HG03575 (cell line): Measurements from ENCODE around the gene TM4SF20.

Experiments
- ATAC-seq: cut with Tn5 transposase; IDR thresholded peaks from one replicate; pipeline ENCODE4 v1.9.1; 2021; ENCODE audit not compliant: unreplicated experiment, insufficient number of reproducible peaks, low FRiP score; ENCODE audit errors: extremely low read depth

The TM4SF20 gene

GRCh38 chr2:227379095-227379494 is at the start of gene TM4SF20:
Gene TM4SF20 (minus strand): TSS chr2:227379306. CDS start chr2:227379268, 38 bp downstream.
- no peak for ATAC-seq

- no peak for ATAC-seq
These were observed 49.7 kb upstream of the TM4SF20 start for GRCh38 chr2:227428731-227429285.

- ATAC-seq, result no peak
These were observed 44.8 kb upstream of the TM4SF20 start for GRCh38 chr2:227423656-227424499.

GRCh38 chr2:227420087-227421052 is 41.3 kb upstream of the TM4SF20 start:
- ATAC-seq, result no peak

- ATAC-seq, result no peak
These were observed 37.6 kb upstream of the TM4SF20 start for GRCh38 chr2:227416701-227417100.

- no peak for ATAC-seq
These were observed 36.7 kb upstream of the TM4SF20 start for GRCh38 chr2:227415538-227416424.

- no peak for ATAC-seq
These were observed 35.7 kb upstream of the TM4SF20 start for GRCh38 chr2:227414846-227415245.

GRCh38 chr2:227413371-227413770 is 34.3 kb upstream of the TM4SF20 start:
- no peak for ATAC-seq

- ATAC-seq, result no peak
These were observed 33.8 kb upstream of the TM4SF20 start for GRCh38 chr2:227412877-227413276.

GRCh38 chr2:227411990-227412350 is 32.9 kb upstream of the TM4SF20 start:
- no peak for ATAC-seq

GRCh38 chr2:227411320-227411989 is 32.3 kb upstream of the TM4SF20 start:
- ATAC-seq, result peak; percentile 80

- no peak for ATAC-seq
These were observed 31.1 kb upstream of the TM4SF20 start for GRCh38 chr2:227410191-227410590.

- no peak for ATAC-seq
These were observed 28.6 kb upstream of the TM4SF20 start for GRCh38 chr2:227407591-227408151.

GRCh38 chr2:227406177-227407031 is 27.3 kb upstream of the TM4SF20 start:
- ATAC-seq, result no peak

GRCh38 chr2:227404585-227405271 is 25.6 kb upstream of the TM4SF20 start:
- ATAC-seq, result no peak

GRCh38 chr2:227402959-227403358 is 23.9 kb upstream of the TM4SF20 start:
- no peak for ATAC-seq
